HepG2 (cell line): ENCODE results near the gene YY1AP1. TPM values are rescaled to one million over a fixed set of nuclear protein-coding genes. Genes with fewer than 3 reads are reported as not detected.
A peak's percentile ranks its signal among the peaks of the same experiment; 100 is the strongest.
"Not testable (repeated sequence)": the region's sequence is repeated elsewhere in the genome, so short reads cannot be mapped to it uniquely, and the experiment has no call there.

Experiments used
- ATAC-seq: fragments of 200-7000 bp; cut with Tn5 transposase; 3 replicates; pipeline ENCODE4 v1.9.1; 2020; ENCODE audit warnings: mild to moderate bottlenecking, moderate library complexity
- BruUV-seq: library from RNA; stranded (reverse); fragments of 400-500 nt; replicated peaks from 2 replicates; lab custom pipeline; 2021; lab: Mats Ljungman, UMichigan
- CTCF ChIA-PET: fragments of 300-600 bp; formaldehyde crosslinking; extraction: SDS; loops from one replicate; lab custom pipeline; 2021; ENCODE audit warnings: low total read pairs, inconsistent platforms, low intra/inter-chr PET ratio; lab: Yijun Ruan, JAX
- POLR2A ChIA-PET: fragments of 350-600 bp; sonication (Branson Sonifier 250); formaldehyde crosslinking; loops from one replicate; lab custom pipeline; 2020; ENCODE audit warnings: antibody characterized with exemption, inconsistent platforms; lab: Yijun Ruan, JAX
- DNase-seq: peaks from one replicate; pipeline ENCODE4 v3.0.0-alpha.2; 2015; ENCODE audit warnings: low spot score
- FAIRE-seq: peaks from 3 replicates; lab custom pipeline; 2011; peaks lifted over from hg19 to GRCh38; lab: Jason Lieb, UNC
- H2AFZ ChIP-seq: one replicate; pipeline ENCODE4 v1.6.1; 2011; ENCODE audit warnings: low read length, inconsistent platforms
- H3K27ac ChIP-seq: fragments of 300-600 bp; 3 replicates; pipeline ENCODE4 v1.8.0; 2011; ENCODE audit warnings: mixed run types, mild to moderate bottlenecking, mixed read lengths, low read length, inconsistent platforms; ENCODE audit not compliant: insufficient read depth; ENCODE audit errors: extremely low read length
- H3K27me3 ChIP-seq, 2 experiments: fragments of 200-600 bp in 1 of 2; 2 replicates in 1 of 2; 3 replicates in 1 of 2; pipeline versions ENCODE4 v1.6.0 to v1.8.0; 2011; ENCODE audit warnings: low read length in 2 of 2, mild to moderate bottlenecking in 2 of 2, moderate library complexity in 2 of 2, inconsistent platforms in 1 of 2; ENCODE audit not compliant: insufficient read depth in 2 of 2, control insufficient read depth in 1 of 2
- H3K36me3 ChIP-seq, 2 experiments: fragments of 200-600 bp in 1 of 2; replicated peaks in 1 of 2; 2 replicates in 1 of 2; 3 replicates in 1 of 2; pipeline versions ENCODE4 v1.5.1 to v1.8.0; 2011; ENCODE audit warnings: low read length in 2 of 2, inconsistent platforms in 1 of 2; ENCODE audit not compliant: insufficient read depth in 2 of 2, control insufficient read depth in 1 of 2
- H3K4me1 ChIP-seq: 2 replicates; pipeline ENCODE4 v1.5.1; 2012; ENCODE audit warnings: low read length, inconsistent platforms; ENCODE audit not compliant: insufficient read depth
- H3K4me2 ChIP-seq: 2 replicates; pipeline ENCODE4 v1.6.0; 2011; ENCODE audit warnings: low read depth, low read length, inconsistent platforms
- H3K4me3 ChIP-seq, 3 experiments: fragments of 200-600 bp in 1 of 3; sonication (generic), shearing (Covaris generic) in 1 of 3; replicated peaks in 1 of 3; 2 replicates each; pipeline ENCODE4 v1.5.1; 2011 to 2016; ENCODE audit warnings: low read length in 3 of 3, inconsistent platforms in 2 of 3, low read depth in 2 of 3, mild to moderate bottlenecking in 2 of 3, control low read depth in 1 of 3, mixed read lengths in 1 of 3; ENCODE audit not compliant: insufficient read depth in 1 of 3
- H3K79me2 ChIP-seq: one replicate; pipeline ENCODE4 v1.6.1; 2011; ENCODE audit warnings: low read length, inconsistent platforms; ENCODE audit not compliant: insufficient read depth
- H3K9ac ChIP-seq: 2 replicates; pipeline ENCODE4 v1.6.0; 2011; ENCODE audit warnings: mild to moderate bottlenecking, low read depth, low read length, inconsistent platforms; ENCODE audit not compliant: insufficient read depth
- H3K9me3 ChIP-seq: 2 replicates; pipeline ENCODE4 v1.5.1; 2012; ENCODE audit warnings: mild to moderate bottlenecking, low read length
- H4K20me1 ChIP-seq: 2 replicates; pipeline ENCODE4 v1.6.0; 2011; ENCODE audit warnings: inconsistent platforms, mild to moderate bottlenecking, low read length, moderate library complexity; ENCODE audit not compliant: insufficient read depth
- FOXP1 ChIP-seq, 2 experiments: fragments of 450-650 bp in 1 of 2; IDR thresholded peaks; 2 replicates each; pipeline ENCODE4 v1.6.1; 2017 to 2018; ENCODE audit warnings: antibody characterized with exemption in 1 of 2
- TBP ChIP-seq: sonication (generic); formaldehyde crosslinking; IDR thresholded peaks from 2 replicates; pipeline ENCODE4 v1.5.0; 2020; ENCODE audit warnings: missing genetic modification reagents
- U2AF1 ChIP-seq: fragments of 200-400 bp; formaldehyde crosslinking; optimal IDR thresholded peaks from 2 replicates; pipeline ENCODE3; 2017; ENCODE audit warnings: mild to moderate bottlenecking, low read depth, low read length
- ZNF180 ChIP-seq: sonication (generic); formaldehyde crosslinking; IDR thresholded peaks from 2 replicates; pipeline ENCODE4 v1.4.0; 2020; ENCODE audit warnings: low read depth, missing genetic modification reagents, borderline replicate concordance
- ZNF350 ChIP-seq: sonication (generic); formaldehyde crosslinking; IDR thresholded peaks from 2 replicates; pipeline ENCODE4 v1.4.0; 2020; ENCODE audit warnings: mild to moderate bottlenecking, low read depth, missing genetic modification reagents, borderline replicate concordance
- ZNF496 ChIP-seq: sonication (generic); formaldehyde crosslinking; IDR thresholded peaks from 2 replicates; pipeline ENCODE4 v1.8.1; 2023; ENCODE audit warnings: mild to moderate bottlenecking, moderate library complexity, missing genetic modification reagents; ENCODE audit not compliant: insufficient replicate concordance
- ZNF567 ChIP-seq: sonication (generic); formaldehyde crosslinking; IDR thresholded peaks from 2 replicates; pipeline ENCODE4 v1.8.1; 2023; ENCODE audit warnings: mild to moderate bottlenecking, missing genetic modification reagents, borderline replicate concordance
- WGBS: methylation state at CpG from one replicate; pipeline ENCODE4 v1.1.6; 2017; ENCODE audit warnings: low lambda C conversion rate; 5-methylcytosine and 5-hydroxymethylcytosine counted together
- in situ Hi-C: cut with HindIII; loops from 2 replicates; pipeline ENCODE4 v1.10.0; 2017; ENCODE audit warnings: low pct_unique_long_range_greater_than_20kb; ENCODE audit not compliant: extremely low pct_ligation_motif_present
- intact Hi-C: fragments of 100-400 bp; cut with micrococcal nuclease; formaldehyde crosslinking; loops from one replicate; pipeline ENCODE4 v1.10.0; 2022; ENCODE audit not compliant: unreplicated experiment
- polyA plus RNA-seq, 8 experiments: library from polyadenylated mRNA; depleted of rRNA in 3 of 8; stranded (reverse) in 7 of 8; unstranded in 1 of 8; fragments of >200 nt; fragmentation: Illumina TruSeq in 4 of 8; extraction: Trizol in 4 of 8; gene quantifications; 2 replicates each; pipeline versions ENCODE4 v1.2.1 to v1.2.3, GENCODE V29; 2011 to 2016; ENCODE audit warnings: low read depth in 4 of 8, missing spikeins in 1 of 8, mixed read lengths in 1 of 8; ENCODE audit not compliant: insufficient read depth in 1 of 8
- total RNA-seq, 5 experiments: library from RNA; depleted of rRNA; stranded (reverse); fragments of >200 nt; fragmentation: Illumina TruSeq; extraction: Trizol; gene quantifications; 2 replicates each; pipeline ENCODE4 v1.2.3, GENCODE V29; 2016; ENCODE audit warnings: low read depth in 1 of 5
- TF ChIP-seq, protein P1 (sequence below): sonication (generic); formaldehyde crosslinking; IDR thresholded peaks from 2 replicates; pipeline ENCODE4 v1.5.0; 2020; ENCODE audit warnings: mild to moderate bottlenecking, missing genetic modification reagents, borderline replicate concordance
- TF ChIP-seq, protein P2 (sequence below): sonication (generic); formaldehyde crosslinking; conservative IDR thresholded peaks from 2 replicates; pipeline ENCODE4 v1.8.1; 2023; ENCODE audit warnings: missing genetic modification reagents
- TF ChIP-seq, protein P3 (sequence below): sonication (generic); formaldehyde crosslinking; conservative IDR thresholded peaks from 2 replicates; pipeline ENCODE4 v1.4.0; 2020; ENCODE audit warnings: missing genetic modification reagents

The YY1AP1 gene
- total and polyA plus RNA-seq, 2 of the 13 experiments (the other 11 are each of a cell fraction or from before 2014, with no cell fraction given) = 28.5 to 69.4 TPM

DNA sequence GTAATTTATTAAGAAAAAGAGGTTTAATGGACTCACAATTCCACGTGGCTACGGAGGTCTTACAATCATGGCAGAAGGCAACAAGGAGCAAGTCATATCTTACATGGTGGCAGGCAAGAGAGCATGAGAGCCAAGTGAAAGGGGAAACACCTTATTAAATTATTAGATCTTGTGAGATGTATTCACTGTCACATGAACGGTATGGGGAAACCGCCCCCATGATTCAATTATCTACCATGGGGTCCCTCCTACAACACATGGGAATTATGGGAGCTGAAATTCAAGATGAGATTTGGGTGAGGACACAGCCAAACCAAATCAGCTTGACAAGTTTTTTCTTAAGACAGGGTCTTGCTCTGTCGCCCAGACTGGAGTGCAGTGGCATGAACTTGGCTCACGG, 14.6 kb upstream of the YY1AP1 start:
- Histone ChIP-seq H3K27ac (no peak overlapping the region), H3K9ac (no peak overlapping the region), H3K79me2 (peaks cover 67% of the 10 kb centered on the region), H3K4me2 (no peak overlapping the region), H3K4me1 (peaks cover 18% of the 10 kb centered on the region), H3K27me3 (no peaks in the 10 kb centered on the region; a peak in 1 of 5 replicates), H2AFZ (no peak overlapping the region), H3K9me3 (no peaks in the 10 kb centered on the region), H4K20me1 (no peaks in the 10 kb centered on the region), H3K4me3 (no peak overlapping the region), H3K36me3 (no peaks in the 10 kb centered on the region)
- ATAC-seq (no peak), FAIRE-seq (no peak), DNase-seq (no peak)
- in situ Hi-C loops (no loop called here), intact Hi-C loops (no loop called here)
- TF ChIP-seq, protein P1, sequence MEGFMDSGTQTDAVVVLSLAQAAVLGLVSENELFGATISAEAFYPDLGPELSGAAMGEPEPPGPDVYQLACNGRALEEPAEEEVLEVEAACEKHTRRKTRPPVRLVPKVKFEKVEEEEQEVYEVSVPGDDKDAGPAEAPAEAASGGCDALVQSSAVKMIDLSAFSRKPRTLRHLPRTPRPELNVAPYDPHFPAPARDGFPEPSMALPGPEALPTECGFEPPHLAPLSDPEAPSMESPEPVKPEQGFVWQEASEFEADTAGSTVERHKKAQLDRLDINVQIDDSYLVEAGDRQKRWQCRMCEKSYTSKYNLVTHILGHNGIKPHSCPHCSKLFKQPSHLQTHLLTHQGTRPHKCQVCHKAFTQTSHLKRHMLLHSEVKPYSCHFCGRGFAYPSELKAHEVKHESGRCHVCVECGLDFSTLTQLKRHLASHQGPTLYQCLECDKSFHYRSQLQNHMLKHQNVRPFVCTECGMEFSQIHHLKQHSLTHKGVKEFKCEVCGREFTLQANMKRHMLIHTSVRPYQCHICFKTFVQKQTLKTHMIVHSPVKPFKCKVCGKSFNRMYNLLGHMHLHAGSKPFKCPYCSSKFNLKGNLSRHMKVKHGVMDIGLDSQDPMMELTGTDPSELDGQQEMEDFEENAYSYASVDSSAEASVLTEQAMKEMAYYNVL (CRISPR knock-in tag) = no peak
- TF ChIP-seq TBP (no peak), ZNF350 (CRISPR knock-in tag) (no peak), U2AF1 (no peak), ZNF180 (CRISPR knock-in tag) (no peak), FOXP1 (IDR thresholded peaks at IDR 0.05) (no peak), FOXP1 (CRISPR knock-in tag; IDR thresholded peaks at IDR 0.05) (no peak), ZNF567 (CRISPR knock-in tag) (no peak), ZNF496 (no peak)
- TF ChIP-seq, protein P2, sequence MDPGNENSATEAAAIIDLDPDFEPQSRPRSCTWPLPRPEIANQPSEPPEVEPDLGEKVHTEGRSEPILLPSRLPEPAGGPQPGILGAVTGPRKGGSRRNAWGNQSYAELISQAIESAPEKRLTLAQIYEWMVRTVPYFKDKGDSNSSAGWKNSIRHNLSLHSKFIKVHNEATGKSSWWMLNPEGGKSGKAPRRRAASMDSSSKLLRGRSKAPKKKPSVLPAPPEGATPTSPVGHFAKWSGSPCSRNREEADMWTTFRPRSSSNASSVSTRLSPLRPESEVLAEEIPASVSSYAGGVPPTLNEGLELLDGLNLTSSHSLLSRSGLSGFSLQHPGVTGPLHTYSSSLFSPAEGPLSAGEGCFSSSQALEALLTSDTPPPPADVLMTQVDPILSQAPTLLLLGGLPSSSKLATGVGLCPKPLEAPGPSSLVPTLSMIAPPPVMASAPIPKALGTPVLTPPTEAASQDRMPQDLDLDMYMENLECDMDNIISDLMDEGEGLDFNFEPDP = no peak
- TF ChIP-seq, protein P3, sequence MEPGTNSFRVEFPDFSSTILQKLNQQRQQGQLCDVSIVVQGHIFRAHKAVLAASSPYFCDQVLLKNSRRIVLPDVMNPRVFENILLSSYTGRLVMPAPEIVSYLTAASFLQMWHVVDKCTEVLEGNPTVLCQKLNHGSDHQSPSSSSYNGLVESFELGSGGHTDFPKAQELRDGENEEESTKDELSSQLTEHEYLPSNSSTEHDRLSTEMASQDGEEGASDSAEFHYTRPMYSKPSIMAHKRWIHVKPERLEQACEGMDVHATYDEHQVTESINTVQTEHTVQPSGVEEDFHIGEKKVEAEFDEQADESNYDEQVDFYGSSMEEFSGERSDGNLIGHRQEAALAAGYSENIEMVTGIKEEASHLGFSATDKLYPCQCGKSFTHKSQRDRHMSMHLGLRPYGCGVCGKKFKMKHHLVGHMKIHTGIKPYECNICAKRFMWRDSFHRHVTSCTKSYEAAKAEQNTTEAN (CRISPR knock-in tag) = no peak
- ChIA-PET POLR2A (no interaction called here), CTCF (no interaction called here)
- BruUV-seq = no TSS peak
- WGBS = 99% methylated on average over 4 of the region's 6 CpGs

DNA sequence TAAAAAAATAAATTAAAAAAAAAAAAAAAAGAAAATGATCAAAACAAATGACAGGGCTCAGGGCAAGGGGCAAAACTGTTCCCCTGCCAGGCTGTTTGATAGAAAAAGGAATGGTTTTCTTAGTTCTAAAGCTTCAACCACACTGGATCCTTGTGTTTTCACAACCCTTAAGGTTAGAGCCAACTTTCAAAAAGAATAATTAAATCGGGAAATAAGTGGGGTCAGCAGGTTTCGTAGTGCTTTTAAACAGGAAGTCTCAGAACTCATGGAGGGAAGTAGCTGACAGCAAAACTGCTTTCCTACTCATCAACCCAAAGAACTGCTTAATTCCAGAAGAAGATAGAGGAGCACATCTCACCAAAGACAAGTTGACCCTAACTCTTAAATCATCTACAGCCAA, 13.1 kb upstream of the YY1AP1 start:
- H3K4me3 ChIP-seq, H3K9me3 ChIP-seq, H3K9ac ChIP-seq, ATAC-seq, H3K27me3 ChIP-seq, in situ Hi-C loops, POLR2A ChIA-PET, H3K36me3 ChIP-seq, H2AFZ ChIP-seq, DNase-seq, BruUV-seq, H3K4me2 ChIP-seq, CTCF ChIA-PET, H4K20me1 ChIP-seq, intact Hi-C loops: not testable (repeated sequence)
- Histone ChIP-seq H3K27ac (peak overlapping the region; percentile 60), H3K4me1 (peaks cover 33% of the 10 kb centered on the region), H3K79me2 (peaks cover 68% of the 10 kb centered on the region)
- peak; percentile 21 for FAIRE-seq
- WGBS = 22% methylated on average over 2 of the region's 2 CpGs
